C4-2B (cell line): ENCODE measurements around the gene CPNE1.

Experiments
- H3K27ac ChIP-seq: fragments of 450-650 bp; 2 replicates; pipeline ENCODE4 v1.5.1; 2017
- CTCF ChIP-seq: fragments of 450-650 bp; conservative IDR thresholded peaks from 2 replicates; pipeline ENCODE4 v1.5.1; 2017; ENCODE audit warnings: mild to moderate bottlenecking
- ZFX ChIP-seq: fragments of 450-650 bp; IDR thresholded peaks from 2 replicates; pipeline ENCODE4 v1.6.1; 2017

The CPNE1 gene

GRCh38 chr20:35625584-35626385 lies 38.9 kb downstream of the CPNE1 start:
- no peak overlapping the region for H3K27ac ChIP-seq
- TF ChIP-seq CTCF, result no peak
- TF ChIP-seq ZFX, result no peak

GRCh38 chr20:35621560-35621946 lies 43.1 kb downstream of the CPNE1 start:
- H3K27ac ChIP-seq, result no peak overlapping the region
- no peak; the same call in 1 of the 2 replicates for TF ChIP-seq CTCF
- no peak for TF ChIP-seq ZFX

- H3K27ac ChIP-seq, result no peak overlapping the region
- TF ChIP-seq ZFX (no peak), CTCF (no peak)
Measured at GRCh38 chr20:35620818-35621559, 43.7 kb downstream of the CPNE1 start.

GRCh38 chr20:35619196-35620095 lies 45.3 kb downstream of the CPNE1 start:
- H3K27ac ChIP-seq, result no peak overlapping the region; the same call in 1 of the 2 replicates
- TF ChIP-seq CTCF (no peak), ZFX (no peak)

- TF ChIP-seq ZFX (no peak), CTCF (no peak)
- H3K27ac ChIP-seq, result no peak overlapping the region
Measured at GRCh38 chr20:35618263-35619131, 46.2 kb downstream of the CPNE1 start.

GRCh38 chr20:35617397-35618262 lies 47.1 kb downstream of the CPNE1 start:
- no peak for TF ChIP-seq CTCF
- TF ChIP-seq ZFX, result no peak
- no peak overlapping the region; the same call in 1 of the 2 replicates for H3K27ac ChIP-seq
